Measurements from ENCODE around the gene VPS33B.

DNA sequence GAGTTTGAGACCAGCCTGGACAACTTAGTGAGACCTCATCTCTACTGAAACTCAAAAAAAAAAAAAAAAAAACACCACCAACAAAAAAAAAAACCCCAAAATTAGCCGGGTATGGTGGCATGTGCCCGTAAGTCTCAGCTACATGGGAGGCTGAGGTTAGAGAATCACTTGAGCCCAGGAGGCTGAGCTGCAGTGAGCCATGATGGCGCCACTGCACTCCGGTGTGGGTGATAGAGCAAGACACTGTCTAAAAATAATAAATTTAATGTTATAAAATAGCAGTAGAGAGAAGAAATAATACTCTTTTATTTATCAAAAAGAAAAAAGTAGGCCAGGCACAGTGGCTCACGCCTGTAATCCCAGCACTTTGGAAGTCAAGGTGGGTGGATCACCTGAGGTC lies 50.3 kb downstream of the VPS33B start:
- no peak for TF ChIP-seq ESRRA (IDR thresholded peaks at IDR 0.05; ENCODE audit: borderline replicate concordance, low read length)
- TF ChIP-seq, protein P1, sequence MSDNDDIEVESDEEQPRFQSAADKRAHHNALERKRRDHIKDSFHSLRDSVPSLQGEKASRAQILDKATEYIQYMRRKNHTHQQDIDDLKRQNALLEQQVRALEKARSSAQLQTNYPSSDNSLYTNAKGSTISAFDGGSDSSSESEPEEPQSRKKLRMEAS (IDR thresholded peaks at IDR 0.05), result no peak
- TF ChIP-seq CTCF (IDR thresholded peaks at IDR 0.05), result no peak
- TF ChIP-seq GATA3 (IDR thresholded peaks at IDR 0.05; ENCODE audit: borderline replicate concordance), result no peak
- no peak for TF ChIP-seq KDM5A (IDR thresholded peaks at IDR 0.05)
- no peak for TF ChIP-seq MAZ (IDR thresholded peaks at IDR 0.05; ENCODE audit: borderline replicate concordance, low read depth, low read length)
- no peak for TF ChIP-seq CHD2 (IDR thresholded peaks at IDR 0.05; ENCODE audit: low read length, partially characterized antibody)
- TF ChIP-seq EP300 (IDR thresholded peaks at IDR 0.05), result no peak
